ENCODE results near the gene C15orf39. TPM values are rescaled to one million over a fixed set of nuclear protein-coding genes. Genes with fewer than 3 reads are reported as not detected.

C15orf39 gene
- total and polyA plus RNA-seq, 2 experiments from 2014 or later, result 13.4 to 54.1 TPM

- no peak for TF ChIP-seq REST (IDR thresholded peaks at IDR 0.05; ENCODE audit: unreplicated experiment)
Measured at GRCh38 chr15:75163150-75163564, 38.5 kb upstream of the C15orf39 start (continued).

GRCh38 chr15:75164625-75165350 lies 36.9 kb upstream of the C15orf39 start:
- Histone ChIP-seq H4K20me1 (replicated peaks; ENCODE audit: insufficient read depth) (no peaks in the 10 kb centered on the region), H3F3A (replicated peaks; ENCODE audit: low read depth) (no peaks in the 10 kb centered on the region), H3K36me3 (ENCODE audit: insufficient read depth) (peaks cover 6% of the 10 kb centered on the region; the same call in 1 of the 2 replicates), H3K27me3 (ENCODE audit: insufficient read depth) (no peaks in the 10 kb centered on the region), H3K4me1 (ENCODE audit: insufficient read depth) (peaks cover 9% of the 10 kb centered on the region), H2AFZ (no peak overlapping the region), H3K4me2 (no peak overlapping the region), H3K4me3 (no peak overlapping the region), H3K79me2 (replicated peaks; ENCODE audit: insufficient read depth) (no peaks in the 10 kb centered on the region), H3K9me2 (ENCODE audit: insufficient read depth) (no peaks in the 10 kb centered on the region), H3K27ac (ENCODE audit: low read depth) (peak overlapping the region; percentile 83)
- H3K27me3 Mint-ChIP-seq (ENCODE audit: insufficient read depth, low read depth, poor library complexity), result peaks cover 12% of the 10 kb centered on the region
- peaks cover 24% of the 10 kb centered on the region for H3K9me3 Mint-ChIP-seq
- H3K4me1 Mint-ChIP-seq, result peaks cover 7% of the 10 kb centered on the region
- no peak overlapping the region for H3K4me3 Mint-ChIP-seq
- H3K36me3 Mint-ChIP-seq (ENCODE audit: low read depth), result peaks cover 18% of the 10 kb centered on the region; the same call in 2 of the 3 replicates
- ATAC-seq, result peak; percentile 80
- no peak overlapping the region; the same call in 1 of the 2 replicates for H3K27ac Mint-ChIP-seq
- DNase-seq (ENCODE audit: low spot score), result peak; percentile 70
- TF ChIP-seq ZNF114 (CRISPR knock-in tag; IDR thresholded peaks at IDR 0.05) (no peak), REST (IDR thresholded peaks at IDR 0.05; ENCODE audit: unreplicated experiment) (no peak), EZH2 (IDR thresholded peaks at IDR 0.05; ENCODE audit: low read depth, unreplicated experiment) (no peak), NANOG (IDR thresholded peaks at IDR 0.05; ENCODE audit: borderline replicate concordance) (no peak), ZNF331 (CRISPR knock-in tag; IDR thresholded peaks at IDR 0.05; ENCODE audit: low read depth) (no peak), JUNB (IDR thresholded peaks at IDR 0.05; ENCODE audit: unreplicated experiment) (no peak), CREB1 (CRISPR knock-in tag; IDR thresholded peaks at IDR 0.05; ENCODE audit: low read depth) (no peak), CTCF (conservative IDR thresholded peaks at IDR 0.05; ENCODE audit: low read depth in 2 of 2) (no peak), ETS1 (IDR thresholded peaks at IDR 0.05) (no peak)

Measured in GM23338 (cell line).